Gastrocnemius medialis (tissue), 4 donors: ENCODE measurements around the gene COQ8B.

Source experiments
- POLR2A ChIP-seq, 2 donors: fragments of 450-650 bp; IDR thresholded peaks; one replicate each; pipeline ENCODE4 v1.6.1; 2017; ENCODE audit warnings: antibody characterized with exemption in 2 of 2, mild to moderate bottlenecking in 2 of 2, moderate library complexity in 2 of 2
- TF ChIP-seq, protein P1 (sequence below), 5 experiments: fragments of 450-650 bp in 3 of 5; fragments of 200-600 bp in 2 of 5; sonication (generic) in 2 of 5; IDR thresholded peaks in 4 of 5; conservative IDR thresholded peaks in 1 of 5; 1 replicate in 4 of 5; 2 replicates in 1 of 5; pipeline ENCODE4 v1.5.1; 2016 to 2019; ENCODE audit warnings: antibody characterized with exemption in 5 of 5, mild to moderate bottlenecking in 3 of 5, moderate library complexity in 3 of 5

DNA sequence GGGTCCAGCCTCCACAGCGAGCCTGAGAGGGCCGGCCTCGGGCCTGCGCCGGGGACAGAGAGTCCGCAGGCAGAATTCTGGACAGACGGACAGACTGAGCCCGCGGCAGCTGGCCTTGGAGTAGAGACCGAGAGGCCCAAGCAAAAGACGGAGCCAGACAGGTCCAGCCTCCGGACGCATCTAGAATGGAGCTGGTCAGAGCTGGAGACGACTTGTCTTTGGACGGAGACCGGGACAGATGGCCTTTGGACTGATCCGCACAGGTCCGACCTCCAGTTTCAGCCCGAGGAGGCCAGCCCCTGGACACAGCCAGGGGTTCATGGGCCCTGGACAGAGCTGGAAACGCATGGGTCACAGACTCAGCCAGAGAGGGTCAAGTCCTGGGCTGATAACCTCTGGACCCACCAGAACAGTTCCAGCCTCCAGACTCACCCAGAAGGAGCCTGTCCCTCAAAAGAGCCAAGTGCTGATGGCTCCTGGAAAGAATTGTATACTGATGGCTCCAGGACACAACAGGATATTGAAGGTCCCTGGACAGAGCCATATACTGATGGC, 716 bp upstream of the COQ8B start:
- TF ChIP-seq POLR2A (IDR thresholded peaks at IDR 0.05): no peak
- TF ChIP-seq, protein P1, sequence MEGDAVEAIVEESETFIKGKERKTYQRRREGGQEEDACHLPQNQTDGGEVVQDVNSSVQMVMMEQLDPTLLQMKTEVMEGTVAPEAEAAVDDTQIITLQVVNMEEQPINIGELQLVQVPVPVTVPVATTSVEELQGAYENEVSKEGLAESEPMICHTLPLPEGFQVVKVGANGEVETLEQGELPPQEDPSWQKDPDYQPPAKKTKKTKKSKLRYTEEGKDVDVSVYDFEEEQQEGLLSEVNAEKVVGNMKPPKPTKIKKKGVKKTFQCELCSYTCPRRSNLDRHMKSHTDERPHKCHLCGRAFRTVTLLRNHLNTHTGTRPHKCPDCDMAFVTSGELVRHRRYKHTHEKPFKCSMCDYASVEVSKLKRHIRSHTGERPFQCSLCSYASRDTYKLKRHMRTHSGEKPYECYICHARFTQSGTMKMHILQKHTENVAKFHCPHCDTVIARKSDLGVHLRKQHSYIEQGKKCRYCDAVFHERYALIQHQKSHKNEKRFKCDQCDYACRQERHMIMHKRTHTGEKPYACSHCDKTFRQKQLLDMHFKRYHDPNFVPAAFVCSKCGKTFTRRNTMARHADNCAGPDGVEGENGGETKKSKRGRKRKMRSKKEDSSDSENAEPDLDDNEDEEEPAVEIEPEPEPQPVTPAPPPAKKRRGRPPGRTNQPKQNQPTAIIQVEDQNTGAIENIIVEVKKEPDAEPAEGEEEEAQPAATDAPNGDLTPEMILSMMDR (IDR thresholded peaks at IDR 0.05 in 4 of 5, conservative IDR thresholded peaks at IDR 0.05 in 1 of 5): no peak
